Endothelial cell of umbilical vein (primary cell): ENCODE results near the gene GRAMD2B. TPM values are rescaled to one million over a fixed set of nuclear protein-coding genes. Genes with fewer than 3 reads are reported as not detected.
"Not testable (repeated sequence)": the region's sequence is repeated elsewhere in the genome, so short reads cannot be mapped to it uniquely, and the experiment has no call there.

Experiments used
- BruUV-seq: library from RNA; stranded (reverse); fragments of 400-500 nt; replicated peaks from 2 replicates; lab custom pipeline; 2021; lab: Mats Ljungman, UMichigan
- CTCF ChIA-PET: fragments of 300-600, 350-600 bp; sonication (Branson Sonifier 250); formaldehyde crosslinking; loops from one replicate; lab custom pipeline; 2021; ENCODE audit warnings: antibody characterized with exemption, inconsistent platforms; lab: Charles Lee
- POLR2A ChIA-PET: fragments of 300-600, 350-600 bp; sonication (Branson Sonifier 250); formaldehyde crosslinking; loops from one replicate; lab custom pipeline; 2021; ENCODE audit warnings: antibody characterized with exemption, inconsistent platforms; lab: Charles Lee
- DNase-seq: peaks from one replicate; pipeline ENCODE4 v3.0.0-alpha.2; 2011; ENCODE audit warnings: low read depth, low spot score
- FAIRE-seq: peaks from 2 replicates; lab custom pipeline; 2011; peaks lifted over from hg19 to GRCh38; lab: Jason Lieb, UNC
- H2AFZ ChIP-seq: 2 replicates; pipeline ENCODE4 v1.6.0; 2012; ENCODE audit warnings: low read depth, low read length, control low read depth, inconsistent platforms
- H3K27ac ChIP-seq: 2 replicates; pipeline ENCODE4 v1.5.1; 2011; ENCODE audit warnings: low read depth, mild to moderate bottlenecking, control low read depth, low read length, moderate library complexity; ENCODE audit not compliant: insufficient read depth
- H3K27me3 ChIP-seq, 2 experiments: 2 replicates each; pipeline versions ENCODE4 v1.6.0 to v1.6.1; 2011; ENCODE audit warnings: low read length in 2 of 2, mixed read lengths in 1 of 2; ENCODE audit not compliant: control insufficient read depth in 2 of 2, insufficient read depth in 2 of 2
- H3K36me3 ChIP-seq, 2 experiments: 2 replicates in 1 of 2; 3 replicates in 1 of 2; pipeline ENCODE4 v1.5.1; 2011; ENCODE audit warnings: low read length in 2 of 2, mild to moderate bottlenecking in 1 of 2, moderate library complexity in 1 of 2; ENCODE audit not compliant: control insufficient read depth in 2 of 2, insufficient read depth in 2 of 2; ENCODE audit errors: extremely low read depth in 1 of 2
- H3K4me1 ChIP-seq: 3 replicates; pipeline ENCODE4 v1.5.1; 2011; ENCODE audit warnings: mild to moderate bottlenecking, low read length; ENCODE audit not compliant: control insufficient read depth, insufficient read depth; ENCODE audit errors: extremely low read depth
- H3K4me2 ChIP-seq: 2 replicates; pipeline ENCODE4 v1.6.1; 2011; ENCODE audit warnings: low read length, control low read depth, mixed read lengths; ENCODE audit not compliant: insufficient read depth
- H3K4me3 ChIP-seq, 3 experiments: fragments of 200-600 bp in 1 of 3; sonication (generic), shearing (Covaris generic) in 1 of 3; replicated peaks in 1 of 3; 2 replicates each; pipeline ENCODE4 v1.5.1; 2011 to 2016; ENCODE audit warnings: control low read depth in 3 of 3, low read length in 3 of 3, mild to moderate bottlenecking in 2 of 3, inconsistent platforms in 1 of 3, low read depth in 1 of 3, moderate library complexity in 1 of 3; ENCODE audit not compliant: insufficient read depth in 1 of 3
- H3K79me2 ChIP-seq: 2 replicates; pipeline ENCODE4 v1.6.0; 2012; ENCODE audit warnings: low read length, inconsistent platforms; ENCODE audit not compliant: control insufficient read depth, insufficient read depth
- H3K9ac ChIP-seq: replicated peaks from 2 replicates; pipeline ENCODE3; 2011; ENCODE audit warnings: low read length, control low read depth; ENCODE audit not compliant: insufficient read depth; ENCODE audit errors: extremely low read depth
- H3K9me1 ChIP-seq: replicated peaks from 3 replicates; pipeline ENCODE4 v1.6.0; 2011; ENCODE audit warnings: mild to moderate bottlenecking, low read length; ENCODE audit not compliant: control insufficient read depth, insufficient read depth; ENCODE audit errors: extremely low read depth
- H3K9me3 ChIP-seq: replicated peaks from 2 replicates; pipeline ENCODE4 v1.5.1; 2012; ENCODE audit warnings: low read length, inconsistent platforms; ENCODE audit not compliant: control insufficient read depth, insufficient read depth
- H4K20me1 ChIP-seq: replicated peaks from 2 replicates; pipeline ENCODE3; 2011; ENCODE audit warnings: mild to moderate bottlenecking, low read length; ENCODE audit not compliant: control insufficient read depth, insufficient read depth; ENCODE audit errors: extremely low read depth
- CTCF ChIP-seq, 2 donors: IDR thresholded peaks; 1 replicate in 1 of 2; 2 replicates in 1 of 2; pipeline ENCODE4 v1.5.1; 2011; ENCODE audit warnings: low read length in 2 of 2, mild to moderate bottlenecking in 2 of 2, moderate library complexity in 2 of 2, control low read depth in 1 of 2, inconsistent platforms in 1 of 2, low read depth in 1 of 2; ENCODE audit not compliant: insufficient read depth in 1 of 2; ENCODE audit errors: extremely low read depth in 1 of 2
- FOS ChIP-seq: IDR thresholded peaks from 2 replicates; pipeline ENCODE4 v1.6.1; 2011; ENCODE audit warnings: mild to moderate bottlenecking, low read length, moderate library complexity, borderline replicate concordance; ENCODE audit not compliant: insufficient read depth
- GATA2 ChIP-seq: IDR thresholded peaks from 2 replicates; pipeline ENCODE4 v1.7.0; 2011; ENCODE audit warnings: low read depth, mild to moderate bottlenecking, moderate library complexity, mixed read lengths, low read length; ENCODE audit not compliant: insufficient read length, insufficient read depth
- JUN ChIP-seq: IDR thresholded peaks from 2 replicates; pipeline ENCODE4 v1.6.1; 2011; ENCODE audit warnings: borderline replicate concordance, low read depth; ENCODE audit not compliant: insufficient read length, insufficient read depth
- MAX ChIP-seq: IDR thresholded peaks from 2 replicates; pipeline ENCODE4 v1.6.1; 2011; ENCODE audit not compliant: insufficient read depth, insufficient read length
- MYC ChIP-seq: IDR thresholded peaks from one replicate; pipeline ENCODE4 v1.6.1; 2011; ENCODE audit warnings: mild to moderate bottlenecking, low read depth, low read length
- dilution Hi-C: fragments of 300-500 bp; cut with MboI; formaldehyde crosslinking; loops from one replicate; pipeline ENCODE4 v1.15.0; 2019; ENCODE audit warnings: low sequenced_read_pairs; ENCODE audit not compliant: extremely low pct_ligation_motif_present
- intact Hi-C: fragments of 100-400 bp; cut with micrococcal nuclease; formaldehyde crosslinking; loops from one replicate; pipeline ENCODE4 v1.10.0; 2022
- polyA plus RNA-seq, 4 experiments: library from polyadenylated mRNA; depleted of rRNA in 3 of 4; stranded (reverse) in 3 of 4; unstranded in 1 of 4; fragments of >200 nt; gene quantifications; 2 replicates each; pipeline versions ENCODE4 v1.2.1 to v1.2.3, GENCODE V29; 2011 to 2012; ENCODE audit warnings: missing spikeins in 1 of 4
- total RNA-seq: library from RNA; stranded (reverse); gene quantifications from 2 replicates; pipeline ENCODE4 v1.2.3, GENCODE V29; 2021

The GRAMD2B gene
- total and polyA plus RNA-seq, 2 donors (not counting 3 experiments of a cell fraction or from before 2014, with no cell fraction given): 2.0 to 5.5 TPM

- POLR2A ChIA-PET, H3K9me3 ChIP-seq, dilution Hi-C loops, H3K4me2 ChIP-seq, BruUV-seq, H2AFZ ChIP-seq, intact Hi-C loops, H3K4me1 ChIP-seq, DNase-seq, H4K20me1 ChIP-seq, H3K4me3 ChIP-seq, H3K79me2 ChIP-seq, FAIRE-seq, H3K36me3 ChIP-seq, H3K9ac ChIP-seq, H3K9me1 ChIP-seq, H3K27me3 ChIP-seq, H3K27ac ChIP-seq: not testable (repeated sequence)
- CTCF ChIA-PET: interaction anchor here (1.9 kb wide), 1 partner anchor 12 kb away, joined by 4 read pairs; no protein-coding TSS in a partner anchor
Measured at GRCh38 chr5:126470529-126470928, 47.3 kb downstream of the GRAMD2B start.

GRCh38 chr5:126471247-126471646 lies 48.0 kb downstream of the GRAMD2B start:
- Histone ChIP-seq H3K4me1 (no peaks in the 10 kb centered on the region), H3K4me2 (no peak overlapping the region)

More at GRCh38 chr5:126471247-126471646, 48.0 kb downstream of the GRAMD2B start:
- Histone ChIP-seq H3K9me1 (no peaks in the 10 kb centered on the region), H4K20me1 (no peaks in the 10 kb centered on the region), H2AFZ (no peak overlapping the region), H3K27ac (no peak overlapping the region), H3K9me3 (no peaks in the 10 kb centered on the region), H3K27me3 (no peaks in the 10 kb centered on the region), H3K9ac (no peak overlapping the region), H3K79me2 (no peaks in the 10 kb centered on the region), H3K36me3 (no peaks in the 10 kb centered on the region), H3K4me3 (no peak overlapping the region)
- no peak for FAIRE-seq
- no peak for DNase-seq
- CTCF ChIA-PET: interaction anchor here (1.9 kb wide), 1 partner anchor 12 kb away, joined by 4 read pairs; no protein-coding TSS in a partner anchor
- dilution Hi-C loops: no loop called here
- no TSS peak for BruUV-seq
- intact Hi-C loops: no loop called here
- POLR2A ChIA-PET: no interaction called here
- TF ChIP-seq MAX: no peak
- no peak for TF ChIP-seq FOS
- no peak for TF ChIP-seq JUN
- no peak for TF ChIP-seq MYC
- TF ChIP-seq CTCF (IDR thresholded peaks at IDR 0.05; ENCODE audit: extremely low read depth in 1 of 2, insufficient read depth in 1 of 2, low read depth in 1 of 2, low read length in 2 of 2): no peak
- TF ChIP-seq GATA2: no peak
